ENCODE measurements around the gene NXPE4.
"Not testable (repeated sequence)": the region's sequence is repeated elsewhere in the genome, so short reads cannot be mapped to it uniquely, and the experiment has no call there.

NXPE4 gene

DNA sequence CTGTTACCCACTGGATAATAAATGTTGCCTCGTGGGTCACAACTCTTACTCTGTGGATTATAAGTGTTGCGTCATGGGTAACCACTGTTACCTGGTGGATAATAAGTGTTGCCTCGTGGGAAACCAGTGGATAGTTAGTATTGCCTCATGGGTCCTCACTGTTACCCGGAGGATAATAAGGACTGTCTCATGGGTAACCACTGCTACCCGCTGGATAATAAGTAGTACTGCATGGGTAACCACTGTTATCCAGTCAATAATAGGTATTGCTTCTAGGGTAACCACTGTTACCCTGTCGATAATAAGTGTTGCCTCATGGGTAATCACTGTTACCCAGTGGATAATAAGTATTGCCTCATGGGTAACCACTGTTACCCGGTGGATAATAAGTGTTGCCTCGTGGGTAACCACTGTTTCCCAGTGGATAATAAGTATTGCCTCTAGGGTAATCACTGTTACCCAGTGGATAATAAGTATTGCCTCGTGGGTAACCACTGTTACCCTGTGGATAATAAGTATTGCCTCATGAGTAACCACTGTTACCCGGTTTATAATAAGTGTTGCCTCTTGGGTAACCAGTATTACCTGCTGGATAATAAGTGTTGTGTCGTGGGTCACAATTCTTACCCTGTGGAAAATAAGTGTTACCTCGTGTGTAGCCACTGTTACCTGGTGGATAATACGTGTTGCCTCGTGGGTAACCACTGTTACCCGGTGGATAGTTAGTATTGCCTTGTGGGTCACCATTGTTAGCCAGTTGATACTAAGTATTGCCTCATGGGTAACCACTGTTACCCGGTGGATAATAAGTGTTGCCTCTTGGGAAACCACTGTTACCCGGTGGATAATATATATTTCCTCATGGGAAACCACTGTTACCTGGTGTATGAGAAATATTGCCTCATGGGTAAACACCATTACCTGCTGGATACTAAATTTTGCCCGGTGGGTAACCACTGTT is 15.7 kb upstream of the NXPE4 start:
- no peak for DNase-seq (ENCODE audit: low read depth in 2 of 2, low spot score in 1 of 2)

DNA sequence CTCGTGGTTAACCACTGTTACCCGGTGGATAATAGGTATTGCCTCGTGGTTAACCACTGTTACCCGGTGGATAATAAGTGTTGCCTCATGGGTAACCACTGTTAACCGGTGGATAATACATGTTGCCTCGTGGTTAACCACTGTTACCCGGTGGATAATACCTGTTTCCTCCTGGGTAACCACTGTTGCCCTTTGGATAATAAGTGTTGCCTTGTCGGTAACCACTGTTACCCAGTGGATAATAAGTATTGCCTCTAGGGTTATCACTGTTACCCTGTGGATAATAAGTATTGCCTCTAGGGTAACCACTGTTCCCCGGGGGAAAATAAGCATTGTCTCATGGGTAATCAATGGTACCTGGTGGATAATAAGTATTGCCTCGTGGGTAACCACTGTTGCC is 15.0 kb upstream of the NXPE4 start:
- DNase-seq (ENCODE audit: low read depth in 2 of 2, low spot score in 1 of 2) = no peak

DNA sequence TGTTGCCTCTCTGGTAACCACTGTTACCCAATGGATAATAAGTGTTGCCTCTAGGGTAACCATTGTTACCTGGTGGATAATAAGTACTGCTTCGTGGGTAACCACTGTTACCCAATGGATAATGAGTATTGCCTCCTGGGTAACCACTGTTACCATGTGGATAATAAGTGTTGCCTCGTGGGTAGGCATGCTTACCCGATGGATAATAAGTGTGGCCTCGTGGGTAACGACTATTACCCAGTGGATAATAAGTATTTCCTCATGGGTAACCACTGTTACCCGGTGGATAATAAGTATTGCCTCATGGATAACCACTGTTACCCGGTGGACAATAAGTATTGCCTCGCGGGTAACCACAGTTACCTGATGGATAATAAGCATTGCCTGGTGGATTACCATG is 13.8 kb upstream of the NXPE4 start:
- no peak for DNase-seq (ENCODE audit: low read depth in 2 of 2, low spot score in 1 of 2)

DNA sequence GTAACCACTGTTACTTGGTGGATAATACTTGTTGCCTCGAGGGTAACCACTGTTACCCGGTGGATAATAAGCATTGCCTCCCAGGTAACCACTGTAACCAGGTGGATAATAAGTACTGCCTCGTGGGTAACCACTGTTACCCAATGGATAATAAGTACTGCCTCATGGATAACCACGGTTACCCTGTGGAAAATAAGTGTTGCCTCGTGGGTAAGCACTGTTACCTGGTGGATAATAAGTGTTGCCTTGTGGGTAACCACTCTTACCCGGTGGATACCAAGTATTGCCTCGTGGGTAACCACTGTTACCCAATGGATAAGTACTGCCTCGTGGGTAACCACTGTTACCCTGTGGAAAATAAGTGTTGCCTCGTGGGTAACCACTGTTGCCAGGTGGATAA is 13.0 kb upstream of the NXPE4 start:
- not testable (repeated sequence) for DNase-seq (ENCODE audit: low read depth in 2 of 2, low spot score in 1 of 2)

- no peak for DNase-seq (ENCODE audit: low read depth in 2 of 2, low spot score in 1 of 2)
Observed at GRCh38 chr11:114607753-114608459, 12.3 kb upstream of the NXPE4 start.

GRCh38 chr11:114606802-114607075 is 11.2 kb upstream of the NXPE4 start:
- not testable (repeated sequence) for DNase-seq (ENCODE audit: low read depth in 2 of 2, low spot score in 1 of 2)

GRCh38 chr11:114606003-114606801 is 10.6 kb upstream of the NXPE4 start:
- no peak for DNase-seq (ENCODE audit: low read depth in 2 of 2, low spot score in 1 of 2)

- no peak for DNase-seq (ENCODE audit: low read depth in 2 of 2, low spot score in 1 of 2)
Observed at GRCh38 chr11:114605370-114605769, 9.8 kb upstream of the NXPE4 start.

GRCh38 chr11:114604886-114605285 is 9.3 kb upstream of the NXPE4 start:
- no peak for DNase-seq (ENCODE audit: low read depth in 2 of 2, low spot score in 1 of 2)

- DNase-seq (ENCODE audit: low read depth in 2 of 2, low spot score in 1 of 2) = no peak
Observed at GRCh38 chr11:114604179-114604813, 8.7 kb upstream of the NXPE4 start.

DNA sequence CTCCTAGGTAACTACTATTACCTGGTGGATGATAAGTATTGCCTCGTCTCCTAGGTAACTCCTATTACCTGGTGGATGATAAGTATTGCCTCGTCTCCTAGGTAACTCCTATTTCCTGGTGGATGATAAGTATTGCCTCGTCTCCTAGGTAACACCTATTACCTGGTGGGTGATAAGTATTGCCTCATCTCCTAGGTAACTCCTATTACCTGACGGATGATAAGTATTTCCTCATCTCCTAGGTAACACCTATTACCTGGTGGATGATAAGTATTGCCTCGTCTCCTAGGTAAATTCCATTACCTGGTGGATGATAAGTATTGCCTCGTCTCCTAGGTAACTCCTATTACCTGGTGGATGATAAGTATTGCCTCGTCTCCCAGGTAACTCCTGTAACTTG is 7.6 kb upstream of the NXPE4 start:
- not testable (repeated sequence) for DNase-seq (ENCODE audit: low read depth in 2 of 2, low spot score in 1 of 2)

- no peak for DNase-seq (ENCODE audit: low read depth in 2 of 2, low spot score in 1 of 2)
Observed at GRCh38 chr11:114598461-114598860, 2.9 kb upstream of the NXPE4 start.

- no peak for DNase-seq (ENCODE audit: low read depth in 2 of 2, low spot score in 1 of 2)
Observed at GRCh38 chr11:114596175-114596919, 761 bp upstream of the NXPE4 start.

GRCh38 chr11:114594703-114595102 is 883 bp downstream of the NXPE4 start:
- DNase-seq (ENCODE audit: low read depth in 2 of 2, low spot score in 1 of 2) = no peak

- no peak for DNase-seq (ENCODE audit: low read depth in 2 of 2, low spot score in 1 of 2)
Observed at GRCh38 chr11:114587398-114587953, 8.1 kb downstream of the NXPE4 start.

- no peak for DNase-seq (ENCODE audit: low read depth in 2 of 2, low spot score in 1 of 2)
Observed at GRCh38 chr11:114586797-114587196, 8.8 kb downstream of the NXPE4 start.

GRCh38 chr11:114571712-114572111 is 23.9 kb downstream of the NXPE4 start:
- DNase-seq (ENCODE audit: low read depth in 2 of 2, low spot score in 1 of 2) = no peak

DNA sequence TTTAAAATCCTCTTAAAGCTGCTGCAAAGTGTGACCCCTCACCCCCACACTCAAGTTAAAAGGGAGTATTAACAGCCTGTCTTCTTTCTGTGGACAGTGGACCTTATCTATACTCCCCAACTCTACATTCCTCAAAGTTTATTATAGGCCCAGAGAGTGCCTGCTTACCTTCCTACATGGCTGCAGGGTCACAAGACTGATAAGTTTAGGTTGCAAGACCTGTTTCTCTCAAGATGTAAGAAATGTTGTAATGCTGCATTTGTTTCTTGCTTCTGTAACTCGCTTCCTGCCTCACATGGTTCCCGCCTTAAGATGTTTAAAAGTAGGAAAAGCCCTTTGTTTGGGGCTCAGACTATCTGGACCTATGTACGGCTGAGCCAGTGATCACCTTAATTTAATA is 25.8 kb downstream of the NXPE4 start:
- DNase-seq (ENCODE audit: low read depth in 2 of 2, low spot score in 1 of 2) = no peak

GRCh38 chr11:114566276-114566675 is 29.3 kb downstream of the NXPE4 start:
- DNase-seq (ENCODE audit: low read depth in 2 of 2, low spot score in 1 of 2) = no peak

GRCh38 chr11:114564831-114565230 is 30.8 kb downstream of the NXPE4 start:
- no peak for DNase-seq (ENCODE audit: low read depth in 2 of 2, low spot score in 1 of 2)

All from stimulated activated CD8-positive, alpha-beta memory T cell treated with anti-CD3 and anti-CD28 coated beads, Interleukin-4, amount 100 ng/mL, for 4 hours (primary cell).